Measurements from ENCODE around the gene SCAMP4.

The SCAMP4 gene

GRCh38 chr19:1961000-1961883 lies 56.0 kb downstream of the SCAMP4 start:
- no peak for DNase-seq

GRCh38 chr19:1962674-1963073 lies 57.5 kb downstream of the SCAMP4 start:
- DNase-seq: no peak

- DNase-seq: no peak
Measured at GRCh38 chr19:1967087-1967608, 61.9 kb downstream of the SCAMP4 start.

GRCh38 chr19:1968279-1969175 lies 63.3 kb downstream of the SCAMP4 start:
- DNase-seq: no peak

- DNase-seq: no peak
Measured at GRCh38 chr19:1969176-1970002, 64.2 kb downstream of the SCAMP4 start.

- DNase-seq: no peak
Measured at GRCh38 chr19:1970003-1970805, 65.0 kb downstream of the SCAMP4 start.

- no peak for DNase-seq
Measured at GRCh38 chr19:1970806-1971502, 65.8 kb downstream of the SCAMP4 start.

GRCh38 chr19:1974381-1975161 lies 69.4 kb downstream of the SCAMP4 start:
- no peak for DNase-seq

GRCh38 chr19:1975162-1975480 lies 69.9 kb downstream of the SCAMP4 start:
- DNase-seq: no peak
